Measurements from ENCODE around the gene NTM.

DNA sequence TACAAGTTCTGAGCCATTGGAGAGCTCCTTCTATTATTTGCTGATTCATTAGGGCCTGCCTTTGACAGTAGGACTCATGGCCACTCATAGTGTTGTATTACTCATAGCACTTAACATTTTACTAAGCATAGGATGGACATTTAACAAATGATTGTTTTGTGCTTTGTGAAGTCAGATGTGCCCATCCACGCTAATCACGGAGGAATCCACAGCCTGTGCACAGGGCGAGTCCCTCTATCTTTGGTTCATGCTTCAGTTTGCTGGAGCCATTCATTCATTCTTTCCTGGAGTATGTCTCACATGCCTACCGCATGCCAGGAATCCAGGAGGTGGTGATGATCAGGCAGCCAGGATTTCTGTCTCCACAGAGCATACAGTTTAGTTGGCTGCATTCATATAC is 254.1 kb downstream of the NTM start:
- TF ChIP-seq, protein P1, sequence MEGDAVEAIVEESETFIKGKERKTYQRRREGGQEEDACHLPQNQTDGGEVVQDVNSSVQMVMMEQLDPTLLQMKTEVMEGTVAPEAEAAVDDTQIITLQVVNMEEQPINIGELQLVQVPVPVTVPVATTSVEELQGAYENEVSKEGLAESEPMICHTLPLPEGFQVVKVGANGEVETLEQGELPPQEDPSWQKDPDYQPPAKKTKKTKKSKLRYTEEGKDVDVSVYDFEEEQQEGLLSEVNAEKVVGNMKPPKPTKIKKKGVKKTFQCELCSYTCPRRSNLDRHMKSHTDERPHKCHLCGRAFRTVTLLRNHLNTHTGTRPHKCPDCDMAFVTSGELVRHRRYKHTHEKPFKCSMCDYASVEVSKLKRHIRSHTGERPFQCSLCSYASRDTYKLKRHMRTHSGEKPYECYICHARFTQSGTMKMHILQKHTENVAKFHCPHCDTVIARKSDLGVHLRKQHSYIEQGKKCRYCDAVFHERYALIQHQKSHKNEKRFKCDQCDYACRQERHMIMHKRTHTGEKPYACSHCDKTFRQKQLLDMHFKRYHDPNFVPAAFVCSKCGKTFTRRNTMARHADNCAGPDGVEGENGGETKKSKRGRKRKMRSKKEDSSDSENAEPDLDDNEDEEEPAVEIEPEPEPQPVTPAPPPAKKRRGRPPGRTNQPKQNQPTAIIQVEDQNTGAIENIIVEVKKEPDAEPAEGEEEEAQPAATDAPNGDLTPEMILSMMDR (IDR thresholded peaks at IDR 0.05) = no peak
- no peak for TF ChIP-seq POLR2A (IDR thresholded peaks at IDR 0.05)

All from uterus (tissue), 2 donors.